GM19023 (cell line): ENCODE data around the gene CLEC4G.

Experiments
- ATAC-seq: cut with Tn5 transposase; IDR thresholded peaks from one replicate; pipeline ENCODE4 v1.9.1; 2021; ENCODE audit warnings: mild to moderate bottlenecking, moderate library complexity; ENCODE audit not compliant: unreplicated experiment

The CLEC4G gene

GRCh38 chr19:7699003-7699402, 32.9 kb downstream of the CLEC4G start:
- no peak for ATAC-seq

- no peak for ATAC-seq
Measured at GRCh38 chr19:7698583-7698982, 33.3 kb downstream of the CLEC4G start.

- ATAC-seq: no peak
Measured at GRCh38 chr19:7697721-7698287, 34.1 kb downstream of the CLEC4G start.

GRCh38 chr19:7694499-7694898, 37.4 kb downstream of the CLEC4G start:
- ATAC-seq: no peak

GRCh38 chr19:7692417-7693088, 39.4 kb downstream of the CLEC4G start:
- no peak for ATAC-seq

- no peak for ATAC-seq
Measured at GRCh38 chr19:7691497-7691896, 40.4 kb downstream of the CLEC4G start.

GRCh38 chr19:7690779-7691258, 41.1 kb downstream of the CLEC4G start:
- ATAC-seq: no peak

GRCh38 chr19:7689165-7689564, 42.7 kb downstream of the CLEC4G start:
- ATAC-seq: no peak

- no peak for ATAC-seq
Measured at GRCh38 chr19:7687177-7687576, 44.7 kb downstream of the CLEC4G start.

GRCh38 chr19:7685546-7686445, 46.1 kb downstream of the CLEC4G start:
- ATAC-seq: no peak

GRCh38 chr19:7682175-7682855, 49.6 kb downstream of the CLEC4G start:
- ATAC-seq: no peak

GRCh38 chr19:7681340-7682174, 50.4 kb downstream of the CLEC4G start:
- ATAC-seq: no peak

GRCh38 chr19:7680606-7681339, 51.1 kb downstream of the CLEC4G start, which contains the start of gene TRAPPC5:
Gene TRAPPC5, plus strand, starts transcription at chr19:7680833. Its CDS starts 1,421 bp downstream, at chr19:7682254.
- ATAC-seq: peak; percentile 53

GRCh38 chr19:7679771-7680605, 51.9 kb downstream of the CLEC4G start:
- no peak for ATAC-seq

GRCh38 chr19:7678971-7679751, 52.7 kb downstream of the CLEC4G start:
- ATAC-seq: no peak
